GM10266 (cell line): ENCODE data around the gene ATG2B.

Source experiments
- DNase-seq: peaks from one replicate; pipeline ENCODE4 v3.0.0; 2012; ENCODE audit errors: extremely low spot score
- TF ChIP-seq, protein P1 (sequence below): IDR thresholded peaks from 2 replicates; pipeline ENCODE4 v1.5.1; 2012; ENCODE audit warnings: mild to moderate bottlenecking, low read depth; ENCODE audit not compliant: control insufficient read depth, insufficient read depth; ENCODE audit errors: missing control alignments

ATG2B gene

DNA sequence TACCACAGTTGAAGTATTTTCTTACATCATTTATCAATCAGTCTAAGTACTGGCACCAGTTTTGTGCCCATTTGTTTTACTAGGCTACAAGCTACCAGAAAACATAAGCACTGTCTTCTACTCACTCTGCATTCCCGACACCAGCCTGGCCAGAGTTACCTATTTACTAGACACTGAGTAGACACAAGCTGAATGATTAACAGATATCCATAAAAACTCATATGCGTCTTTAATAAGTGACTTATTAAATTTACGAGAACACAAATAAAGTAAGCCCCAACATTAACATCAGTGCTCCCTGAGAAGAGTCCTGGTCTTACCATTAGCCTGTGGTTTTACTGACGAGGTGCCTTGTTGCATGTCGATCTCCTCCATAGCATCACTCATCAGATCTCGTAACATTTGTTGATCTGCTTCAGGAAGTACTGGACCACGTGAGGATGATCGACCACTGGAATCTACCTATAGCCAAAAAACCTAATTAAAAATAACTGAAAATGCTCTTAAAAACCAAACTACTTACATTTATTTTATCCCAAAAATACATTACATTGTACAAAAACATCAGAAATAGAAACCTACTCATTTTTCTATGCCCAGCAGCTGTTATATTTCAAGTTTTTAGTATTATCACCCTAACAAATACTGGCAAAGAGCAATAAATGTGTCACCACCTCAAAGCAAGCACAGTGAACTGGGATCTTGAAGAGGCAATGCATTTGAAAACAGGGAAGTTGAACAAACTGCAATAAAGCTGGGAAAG, 53.8 kb downstream of the ATG2B start:
- DNase-seq: no peak

DNA sequence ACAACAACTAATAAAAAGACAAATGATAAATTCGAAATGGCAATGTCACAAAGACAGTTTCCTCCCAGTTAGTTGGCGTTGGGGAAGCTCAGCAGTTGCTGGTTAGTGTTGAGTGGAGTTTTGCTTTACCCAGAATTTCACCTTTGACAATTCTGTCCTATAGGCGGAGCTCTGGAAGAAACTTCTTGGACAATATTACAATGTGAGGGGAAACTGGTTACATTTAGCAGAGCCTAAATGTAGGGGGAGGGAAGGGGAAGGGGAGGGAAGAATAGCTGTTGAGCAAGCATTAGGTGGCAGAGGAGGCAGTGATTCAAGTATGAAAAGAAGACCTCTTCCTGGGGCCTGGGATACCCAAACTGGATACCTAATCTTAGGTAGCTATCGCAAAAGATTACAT, 55.7 kb downstream of the ATG2B start:
- DNase-seq: no peak
- TF ChIP-seq, protein P1, sequence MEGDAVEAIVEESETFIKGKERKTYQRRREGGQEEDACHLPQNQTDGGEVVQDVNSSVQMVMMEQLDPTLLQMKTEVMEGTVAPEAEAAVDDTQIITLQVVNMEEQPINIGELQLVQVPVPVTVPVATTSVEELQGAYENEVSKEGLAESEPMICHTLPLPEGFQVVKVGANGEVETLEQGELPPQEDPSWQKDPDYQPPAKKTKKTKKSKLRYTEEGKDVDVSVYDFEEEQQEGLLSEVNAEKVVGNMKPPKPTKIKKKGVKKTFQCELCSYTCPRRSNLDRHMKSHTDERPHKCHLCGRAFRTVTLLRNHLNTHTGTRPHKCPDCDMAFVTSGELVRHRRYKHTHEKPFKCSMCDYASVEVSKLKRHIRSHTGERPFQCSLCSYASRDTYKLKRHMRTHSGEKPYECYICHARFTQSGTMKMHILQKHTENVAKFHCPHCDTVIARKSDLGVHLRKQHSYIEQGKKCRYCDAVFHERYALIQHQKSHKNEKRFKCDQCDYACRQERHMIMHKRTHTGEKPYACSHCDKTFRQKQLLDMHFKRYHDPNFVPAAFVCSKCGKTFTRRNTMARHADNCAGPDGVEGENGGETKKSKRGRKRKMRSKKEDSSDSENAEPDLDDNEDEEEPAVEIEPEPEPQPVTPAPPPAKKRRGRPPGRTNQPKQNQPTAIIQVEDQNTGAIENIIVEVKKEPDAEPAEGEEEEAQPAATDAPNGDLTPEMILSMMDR: no peak

More for the DNA sequence above, 53.8 kb downstream of the ATG2B start:
- TF ChIP-seq, protein P1: no peak

DNA sequence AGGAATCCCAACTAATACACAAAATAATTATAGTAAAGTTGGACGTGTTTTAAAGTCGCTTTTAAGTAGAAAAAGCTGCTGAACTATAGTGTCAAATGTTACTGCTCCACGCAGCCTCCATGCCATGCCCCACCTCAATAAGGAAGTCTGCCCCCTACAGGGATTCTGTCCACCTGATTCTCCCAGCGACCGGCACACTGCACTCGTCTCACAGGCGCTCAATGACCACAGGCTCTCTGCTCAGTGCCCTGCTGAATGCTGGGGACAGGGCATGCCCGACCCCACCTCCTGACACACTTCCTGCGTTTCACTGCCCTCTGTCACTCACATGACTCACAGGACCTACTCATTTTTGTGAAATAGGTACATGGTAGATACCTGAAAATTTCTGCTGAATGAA, 58.2 kb downstream of the ATG2B start:
- TF ChIP-seq, protein P1: no peak
- DNase-seq: no peak

DNA sequence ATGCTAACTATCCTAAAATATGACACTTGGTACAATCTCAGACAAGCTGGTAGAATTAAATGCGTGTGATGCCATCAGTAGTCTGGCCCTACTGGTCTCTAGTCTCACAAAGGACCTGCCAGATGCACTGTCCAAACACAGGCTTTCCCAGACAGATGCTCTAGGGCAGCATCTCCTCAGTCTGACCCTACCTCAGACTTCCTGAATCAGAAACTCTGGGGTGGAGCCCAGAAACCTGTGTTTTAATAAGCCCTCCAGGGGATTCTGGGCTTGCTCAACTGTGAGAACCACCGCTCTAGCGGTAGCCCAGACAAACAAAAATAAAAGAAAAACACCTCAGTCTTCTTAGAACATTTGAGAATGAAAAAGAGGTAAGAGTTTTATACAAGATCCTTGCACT, 59.2 kb downstream of the ATG2B start:
- DNase-seq: no peak
- TF ChIP-seq, protein P1: no peak

DNA sequence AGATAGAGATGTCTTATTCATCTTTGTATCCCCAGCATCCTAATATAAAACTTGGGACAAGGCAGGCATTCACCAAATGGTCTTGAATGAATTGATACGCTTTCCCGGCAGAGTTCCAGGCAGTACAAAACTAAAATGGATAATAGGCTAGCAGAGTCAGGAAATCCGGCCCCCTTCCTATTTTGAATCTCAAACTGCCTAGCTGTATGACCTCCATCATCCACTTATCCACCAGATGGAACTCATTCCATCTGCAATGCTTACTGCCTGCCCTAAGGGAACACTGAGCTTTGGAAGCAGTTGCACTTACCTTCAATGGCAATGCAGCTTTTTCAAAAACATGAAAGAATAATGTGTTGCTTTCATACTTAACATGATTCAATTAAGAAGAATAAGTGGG, 63.7 kb downstream of the ATG2B start:
- no peak for DNase-seq
- TF ChIP-seq, protein P1: no peak

DNA sequence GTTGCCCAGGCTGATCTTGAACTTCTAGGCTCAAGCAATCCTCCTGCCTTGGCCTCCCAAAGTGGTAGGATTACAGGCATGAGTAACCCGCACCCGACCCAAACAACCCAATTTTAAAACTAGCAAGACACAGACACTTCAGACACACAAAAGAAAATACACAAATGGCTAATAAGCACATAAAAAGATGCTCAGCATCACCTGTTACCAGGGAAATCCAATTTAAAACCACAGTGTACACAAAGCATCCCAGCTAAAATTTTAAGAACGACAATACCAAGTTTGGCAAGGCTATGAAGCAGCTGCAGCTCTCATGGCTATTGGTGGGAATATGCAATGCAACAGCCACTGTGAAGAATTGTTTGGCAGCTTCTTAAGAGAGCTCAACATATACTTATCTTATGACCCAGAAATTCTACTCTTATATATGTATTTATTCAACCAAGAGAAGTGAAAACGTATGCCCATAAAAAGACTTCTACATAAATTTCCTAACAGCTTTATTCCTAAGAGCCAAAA, 65.1 kb downstream of the ATG2B start:
- DNase-seq: no peak

DNA sequence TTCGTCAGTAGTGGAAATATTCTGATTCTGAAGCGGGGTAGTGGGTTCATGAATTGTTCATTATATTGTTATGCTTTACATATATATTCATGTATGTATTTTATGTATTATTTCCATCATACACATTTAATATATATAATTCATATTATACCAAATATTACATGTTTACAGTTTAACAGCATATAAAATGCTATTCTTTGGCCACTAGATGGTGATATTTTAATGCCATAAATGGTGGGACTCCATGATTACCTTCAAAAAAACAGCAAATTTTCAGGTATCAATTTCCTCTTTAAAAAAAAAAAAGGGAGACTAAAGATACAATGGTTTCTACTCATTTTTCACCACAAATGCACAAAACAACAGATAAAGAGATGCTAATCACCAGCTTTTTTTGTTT, 66.1 kb downstream of the ATG2B start:
- TF ChIP-seq, protein P1: no peak

More for the DNA sequence above, 65.1 kb downstream of the ATG2B start:
- TF ChIP-seq, protein P1: no peak

More for the DNA sequence above, 66.1 kb downstream of the ATG2B start:
- no peak for DNase-seq
